K562 (cell line): ENCODE measurements around the gene AKNA. TPM values are rescaled to one million over a fixed set of nuclear protein-coding genes. Genes with fewer than 3 reads are reported as not detected.

ENCODE experiments used
- ATAC-seq: fragments of 200-7000 bp; cut with Tn5 transposase; 3 replicates; pipeline ENCODE4 v1.9.1; 2020; ENCODE audit warnings: moderate library complexity
- BruUV-seq: library from RNA; stranded (reverse); fragments of 400-500 nt; replicated peaks from 2 replicates; lab custom pipeline; 2021; lab: Mats Ljungman, UMichigan
- CTCF ChIA-PET: fragments of 300-600 bp; formaldehyde crosslinking; extraction: SDS; loops from one replicate; lab custom pipeline; 2021; ENCODE audit warnings: low intra/inter-chr PET ratio; lab: Yijun Ruan, JAX
- POLR2A ChIA-PET: fragments of 300-600, 350-650 bp; sonication (Branson Sonifier 250); formaldehyde crosslinking; extraction: SDS; loops from one replicate; lab custom pipeline; 2021; ENCODE audit warnings: antibody characterized with exemption, inconsistent platforms; lab: Yijun Ruan, JAX
- DNase-seq, 4 experiments: peaks; one replicate each; pipeline versions ENCODE4 v3.0.0 to v3.0.0-alpha.2; 2011 to 2018; ENCODE audit warnings: low spot score in 3 of 4, mixed read lengths in 3 of 4; ENCODE audit errors: extremely low read depth in 1 of 4
- FAIRE-seq: peaks from 2 replicates; lab custom pipeline; 2011; peaks lifted over from hg19 to GRCh38; lab: Jason Lieb, UNC
- H2AFZ ChIP-seq: 2 replicates; pipeline ENCODE4 v1.6.0; 2011; ENCODE audit warnings: low read depth, low read length, control low read depth, inconsistent platforms
- H3K27ac ChIP-seq: fragments of 200-600 bp; 3 replicates; pipeline ENCODE4 v1.8.0; 2011; ENCODE audit warnings: low read depth, mild to moderate bottlenecking, control low read depth, inconsistent platforms, low read length, moderate library complexity, mixed read lengths; ENCODE audit errors: extremely low read depth
- H3K27me3 ChIP-seq, 2 experiments: fragments of 300-600 bp in 1 of 2; 2 replicates in 1 of 2; 3 replicates in 1 of 2; pipeline versions ENCODE4 v1.6.0 to v1.8.0; 2011; ENCODE audit warnings: inconsistent platforms in 2 of 2, low read length in 2 of 2, mild to moderate bottlenecking in 1 of 2, mixed read lengths in 1 of 2, moderate library complexity in 1 of 2; ENCODE audit not compliant: control insufficient read depth in 2 of 2, insufficient read depth in 2 of 2
- H3K36me3 ChIP-seq: fragments of 300-600 bp; 3 replicates; pipeline ENCODE4 v1.8.0; 2011; ENCODE audit warnings: mild to moderate bottlenecking, low read length, inconsistent platforms; ENCODE audit not compliant: control insufficient read depth, insufficient read depth
- H3K4me1 ChIP-seq, 2 experiments: fragments of 200-600 bp in 1 of 2; replicated peaks in 1 of 2; 2 replicates in 1 of 2; 3 replicates in 1 of 2; pipeline versions ENCODE4 v1.5.1 to v1.8.0; 2011; ENCODE audit warnings: inconsistent platforms in 2 of 2, low read length in 2 of 2, mild to moderate bottlenecking in 1 of 2, mixed read lengths in 1 of 2, moderate library complexity in 1 of 2; ENCODE audit not compliant: control insufficient read depth in 2 of 2, insufficient read depth in 2 of 2
- H3K4me2 ChIP-seq: 2 replicates; pipeline ENCODE4 v1.6.1; 2011; ENCODE audit warnings: low read length, control low read depth, inconsistent platforms, mixed read lengths; ENCODE audit not compliant: insufficient read depth
- H3K4me3 ChIP-seq: fragments of 200-600 bp; sonication (generic), shearing (Covaris generic); 2 replicates; pipeline ENCODE4 v1.5.1; 2016; ENCODE audit warnings: control low read depth, inconsistent platforms
- H3K79me2 ChIP-seq: fragments of 200-600 bp; 3 replicates; pipeline ENCODE4 v1.8.0; 2011; ENCODE audit warnings: low read length, inconsistent platforms; ENCODE audit not compliant: control insufficient read depth, insufficient read depth
- H3K9ac ChIP-seq, 2 experiments: 2 replicates each; pipeline versions ENCODE4 v1.6.0 to v1.6.1; 2011; ENCODE audit warnings: low read depth in 2 of 2, low read length in 2 of 2, control low read depth in 1 of 2, inconsistent platforms in 1 of 2, mild to moderate bottlenecking in 1 of 2, mixed read lengths in 1 of 2; ENCODE audit not compliant: insufficient read depth in 1 of 2
- H3K9me1 ChIP-seq: one replicate; pipeline ENCODE4 v1.6.0; 2011; ENCODE audit warnings: inconsistent platforms, mild to moderate bottlenecking, low read length, moderate library complexity; ENCODE audit not compliant: control insufficient read depth, insufficient read depth
- H3K9me3 ChIP-seq: replicated peaks from 2 replicates; pipeline ENCODE4 v1.5.1; 2011; ENCODE audit warnings: low read depth, low read length, inconsistent platforms; ENCODE audit not compliant: control insufficient read depth, insufficient read depth
- H4K20me1 ChIP-seq: replicated peaks from 2 replicates; pipeline ENCODE4 v1.6.1; 2011; ENCODE audit warnings: low read length, inconsistent platforms, mixed read lengths; ENCODE audit not compliant: control insufficient read depth, insufficient read depth
- DPF2 ChIP-seq: fragments of 450-650 bp; IDR thresholded peaks from 2 replicates; pipeline ENCODE4 v1.6.1; 2016
- MAFF ChIP-seq: IDR thresholded peaks from 2 replicates; pipeline ENCODE4 v1.6.1; 2012; ENCODE audit warnings: low read length, improper control_type of control experiment
- NR2C2 ChIP-seq, 2 experiments: fragments of 200-800 bp in 1 of 2; sonication (Bioruptor generic) in 1 of 2; sonication (generic) in 1 of 2; formaldehyde crosslinking in 1 of 2; IDR thresholded peaks; 2 replicates each; pipeline versions ENCODE4 v1.6.1 to v1.8.0; 2016 to 2022; ENCODE audit warnings: mild to moderate bottlenecking in 1 of 2, missing compliant biosample characterization in 1 of 2, missing genetic modification characterization in 1 of 2, missing genetic modification reagents in 1 of 2
- NUFIP1 ChIP-seq: fragments of 450-650 bp; IDR thresholded peaks from 2 replicates; pipeline ENCODE4 v1.6.1; 2018; ENCODE audit not compliant: partially characterized antibody
- PHB2 ChIP-seq: fragments of 450-650 bp; IDR thresholded peaks from 2 replicates; pipeline ENCODE4 v1.6.1; 2017; ENCODE audit warnings: low read depth
- SETDB1 ChIP-seq: IDR thresholded peaks from one replicate; pipeline ENCODE4 v1.6.1; 2012; ENCODE audit warnings: low read length, control low read depth, inconsistent platforms
- SREBF2 ChIP-seq: sonication (generic); formaldehyde crosslinking; IDR thresholded peaks from 2 replicates; pipeline ENCODE4 v1.4.0; 2020; ENCODE audit warnings: mild to moderate bottlenecking, missing genetic modification reagents
- STAG1 ChIP-seq: sonication (generic); formaldehyde crosslinking; IDR thresholded peaks from 2 replicates; pipeline ENCODE4 v1.5.0; 2020; ENCODE audit warnings: missing genetic modification reagents, borderline replicate concordance
- ZNF174 ChIP-seq: fragments of 250-450 bp; sonication (Bioruptor Pico); IDR thresholded peaks from 2 replicates; pipeline ENCODE4 v1.4.0; 2020; ENCODE audit warnings: mild to moderate bottlenecking
- WGBS: fragments of 100-300 bp; shearing (Covaris generic); methylation state at CpG from one replicate; pipeline ENCODE4 v1.1.6; 2016; ENCODE audit warnings: low coverage, mixed read lengths; ENCODE audit not compliant: insufficient coverage; ENCODE audit errors: missing lambda C conversion rate; 5-methylcytosine and 5-hydroxymethylcytosine counted together
- in situ Hi-C: fragments of 300-500 bp; cut with MboI; formaldehyde crosslinking; loops from 4 replicates; pipeline ENCODE4 v1.15.0; 2018; ENCODE audit warnings: inconsistent platforms, mixed read lengths
- intact Hi-C: fragments of 100-400 bp; cut with micrococcal nuclease; formaldehyde crosslinking; loops from 2 replicates; pipeline ENCODE4 v1.14.2; 2022
- polyA plus RNA-seq, 8 experiments: library from polyadenylated mRNA; depleted of rRNA in 4 of 8; stranded (reverse) in 5 of 8; unstranded in 3 of 8; fragments of >200 nt; fragmentation: Nextera tagmentation in 2 of 8; fragmentation: Illumina TruSeq in 1 of 8; extraction: Ambion mirVana in 2 of 8; extraction: Trizol in 1 of 8; gene quantifications; 2 replicates each; pipeline versions ENCODE4 v1.2.1 to v1.2.3, GENCODE V29; 2011 to 2014; ENCODE audit warnings: inconsistent platforms in 1 of 8, missing spikeins in 1 of 8
- total RNA-seq, 7 experiments: library from RNA; depleted of rRNA in 6 of 7; stranded (reverse); fragments of >200 nt in 6 of 7; fragmentation: Illumina TruSeq in 2 of 7; extraction: Trizol in 2 of 7; gene quantifications; 2 replicates each; pipeline versions ENCODE4 v1.2.1 to v1.2.3, GENCODE V29; 2011 to 2021; ENCODE audit warnings: low replicate concordance in 1 of 7
- TF ChIP-seq, protein P1 (sequence below), 2 experiments: fragments of 450-650 bp in 1 of 2; sonication (generic) in 1 of 2; formaldehyde crosslinking in 1 of 2; IDR thresholded peaks; 2 replicates each; pipeline versions ENCODE4 v1.7.1 to v1.9.0; 2016 to 2022; ENCODE audit warnings: inconsistent platforms in 1 of 2, mild to moderate bottlenecking in 1 of 2, missing genetic modification reagents in 1 of 2

The AKNA gene
- total and polyA plus RNA-seq, 9 of the 15 experiments (the other 6 are each of a cell fraction or from before 2014, with no cell fraction given), result 0.29 to 20.5 (median 3.9) TPM

DNA sequence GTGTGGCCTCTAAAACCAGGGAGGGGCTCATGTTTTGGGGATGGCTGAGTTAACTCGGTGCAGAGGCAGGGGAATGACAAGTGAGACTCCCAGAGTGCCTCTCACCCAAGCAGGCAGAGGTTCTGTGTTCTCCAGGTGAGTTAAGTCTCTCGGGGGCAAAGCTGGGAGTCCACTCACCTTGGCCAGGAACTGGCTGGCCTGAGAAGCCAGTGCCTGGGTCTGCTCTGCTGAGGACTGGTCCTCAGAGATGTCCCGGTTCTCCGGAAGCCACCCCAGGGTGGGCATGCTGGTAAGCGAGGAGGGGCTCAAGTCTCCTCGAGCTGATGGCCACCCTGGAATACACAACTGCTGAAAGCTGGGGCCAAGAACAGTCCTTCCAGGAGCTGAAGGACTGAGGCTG lies 20.4 kb downstream of the AKNA start:
- ChIA-PET CTCF (no interaction called here), POLR2A (interaction anchor here (0.6 to 1.7 kb wide), 3 partner anchors 14 to 42 kb away, joined by 3 to 11 read pairs (median 3); no protein-coding TSS in a partner anchor)
- Histone ChIP-seq H3K9ac (no peak overlapping the region; a peak in 1 of 4 replicates), H2AFZ (no peak overlapping the region), H3K27ac (no peak overlapping the region), H3K4me2 (no peak overlapping the region), H3K36me3 (0 out of 3 replicates have a peak, but pooled peaks cover 2% of the 10 kb centered on the region), H4K20me1 (no peaks in the 10 kb centered on the region), H3K79me2 (no peaks in the 10 kb centered on the region), H3K27me3 (no peaks in the 10 kb centered on the region), H3K4me3 (no peak overlapping the region), H3K9me3 (no peaks in the 10 kb centered on the region), H3K9me1 (no peaks in the 10 kb centered on the region), H3K4me1 (peaks cover 0 to 12% of the 10 kb centered on the region in 2 experiments; a peak in 2 of 5 replicates)
- FAIRE-seq (no peak), DNase-seq (no peak), ATAC-seq (no peak)
- no TSS peak for BruUV-seq
- no peak for TF ChIP-seq NR2C2 (CRISPR knock-in tag; IDR thresholded peaks at IDR 0.05)
- TF ChIP-seq NR2C2 (tag; IDR thresholded peaks at IDR 0.05), result no peak
- no peak for TF ChIP-seq MAFF
- TF ChIP-seq SETDB1, result no peak
- TF ChIP-seq, protein P1, sequence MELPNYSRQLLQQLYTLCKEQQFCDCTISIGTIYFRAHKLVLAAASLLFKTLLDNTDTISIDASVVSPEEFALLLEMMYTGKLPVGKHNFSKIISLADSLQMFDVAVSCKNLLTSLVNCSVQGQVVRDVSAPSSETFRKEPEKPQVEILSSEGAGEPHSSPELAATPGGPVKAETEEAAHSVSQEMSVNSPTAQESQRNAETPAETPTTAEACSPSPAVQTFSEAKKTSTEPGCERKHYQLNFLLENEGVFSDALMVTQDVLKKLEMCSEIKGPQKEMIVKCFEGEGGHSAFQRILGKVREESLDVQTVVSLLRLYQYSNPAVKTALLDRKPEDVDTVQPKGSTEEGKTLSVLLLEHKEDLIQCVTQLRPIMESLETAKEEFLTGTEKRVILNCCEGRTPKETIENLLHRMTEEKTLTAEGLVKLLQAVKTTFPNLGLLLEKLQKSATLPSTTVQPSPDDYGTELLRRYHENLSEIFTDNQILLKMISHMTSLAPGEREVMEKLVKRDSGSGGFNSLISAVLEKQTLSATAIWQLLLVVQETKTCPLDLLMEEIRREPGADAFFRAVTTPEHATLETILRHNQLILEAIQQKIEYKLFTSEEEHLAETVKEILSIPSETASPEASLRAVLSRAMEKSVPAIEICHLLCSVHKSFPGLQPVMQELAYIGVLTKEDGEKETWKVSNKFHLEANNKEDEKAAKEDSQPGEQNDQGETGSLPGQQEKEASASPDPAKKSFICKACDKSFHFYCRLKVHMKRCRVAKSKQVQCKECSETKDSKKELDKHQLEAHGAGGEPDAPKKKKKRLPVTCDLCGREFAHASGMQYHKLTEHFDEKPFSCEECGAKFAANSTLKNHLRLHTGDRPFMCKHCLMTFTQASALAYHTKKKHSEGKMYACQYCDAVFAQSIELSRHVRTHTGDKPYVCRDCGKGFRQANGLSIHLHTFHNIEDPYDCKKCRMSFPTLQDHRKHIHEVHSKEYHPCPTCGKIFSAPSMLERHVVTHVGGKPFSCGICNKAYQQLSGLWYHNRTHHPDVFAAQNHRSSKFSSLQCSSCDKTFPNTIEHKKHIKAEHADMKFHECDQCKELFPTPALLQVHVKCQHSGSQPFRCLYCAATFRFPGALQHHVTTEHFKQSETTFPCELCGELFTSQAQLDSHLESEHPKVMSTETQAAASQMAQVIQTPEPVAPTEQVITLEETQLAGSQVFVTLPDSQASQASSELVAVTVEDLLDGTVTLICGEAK (IDR thresholded peaks at IDR 0.05), result no peak
- TF ChIP-seq, protein P1 (CRISPR knock-in tag; IDR thresholded peaks at IDR 0.05), result no peak
- no peak for TF ChIP-seq ZNF174 (CRISPR knock-in tag)
- TF ChIP-seq NUFIP1, result no peak
- TF ChIP-seq PHB2, result no peak
- no peak for TF ChIP-seq DPF2
- TF ChIP-seq STAG1 (CRISPR knock-in tag), result no peak
- TF ChIP-seq SREBF2 (CRISPR knock-in tag), result no peak
- 55% methylated on average over 4 of the region's 6 CpGs for WGBS
- in situ Hi-C loops (no loop called here), intact Hi-C loops (no loop called here)
